Epidermal melanocyte (primary cell): Measurements from ENCODE around the gene ZNF256.

Experiments
- DNase-seq: peaks from one replicate; pipeline ENCODE4 v3.0.0; 2011; ENCODE audit warnings: low spot score; ENCODE audit not compliant: insufficient read length

The ZNF256 gene

GRCh38 chr19:57900311-57900710 is 47.2 kb downstream of the ZNF256 start:
- no peak for DNase-seq
